ENCODE results near the gene HTT. TPM values are rescaled to one million over a fixed set of nuclear protein-coding genes. Genes with fewer than 3 reads are reported as not detected.

Gene HTT
- polyA plus RNA-seq, 1 donor from 2014 or later: 11.5 TPM

DNA sequence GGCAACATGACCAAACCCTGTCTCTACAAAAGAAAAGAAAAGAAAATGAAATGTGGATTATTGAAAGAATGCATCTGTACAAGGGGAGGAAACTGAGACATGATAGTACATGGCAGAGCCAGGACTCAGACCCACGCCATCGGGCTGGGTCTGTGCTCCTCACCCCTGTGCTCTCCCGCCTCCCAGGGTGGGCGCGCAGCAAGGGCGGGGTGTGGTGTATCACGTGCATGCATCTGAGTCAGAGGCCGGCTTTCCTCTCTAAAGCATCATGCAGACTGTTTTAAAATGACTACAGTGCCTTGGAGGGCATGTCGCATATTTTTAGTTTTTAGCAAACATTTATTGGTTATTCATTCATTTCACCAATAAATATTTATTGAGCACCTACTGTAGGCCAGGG lies 47.9 kb upstream of the HTT start:
- no peaks in the 10 kb centered on the region for H3F3A ChIP-seq (ENCODE audit: insufficient read depth, low read length, poor library complexity, severe bottlenecking)
- H3K27ac ChIP-seq (ENCODE audit: low read length): no peak overlapping the region
- TF ChIP-seq, protein P1, sequence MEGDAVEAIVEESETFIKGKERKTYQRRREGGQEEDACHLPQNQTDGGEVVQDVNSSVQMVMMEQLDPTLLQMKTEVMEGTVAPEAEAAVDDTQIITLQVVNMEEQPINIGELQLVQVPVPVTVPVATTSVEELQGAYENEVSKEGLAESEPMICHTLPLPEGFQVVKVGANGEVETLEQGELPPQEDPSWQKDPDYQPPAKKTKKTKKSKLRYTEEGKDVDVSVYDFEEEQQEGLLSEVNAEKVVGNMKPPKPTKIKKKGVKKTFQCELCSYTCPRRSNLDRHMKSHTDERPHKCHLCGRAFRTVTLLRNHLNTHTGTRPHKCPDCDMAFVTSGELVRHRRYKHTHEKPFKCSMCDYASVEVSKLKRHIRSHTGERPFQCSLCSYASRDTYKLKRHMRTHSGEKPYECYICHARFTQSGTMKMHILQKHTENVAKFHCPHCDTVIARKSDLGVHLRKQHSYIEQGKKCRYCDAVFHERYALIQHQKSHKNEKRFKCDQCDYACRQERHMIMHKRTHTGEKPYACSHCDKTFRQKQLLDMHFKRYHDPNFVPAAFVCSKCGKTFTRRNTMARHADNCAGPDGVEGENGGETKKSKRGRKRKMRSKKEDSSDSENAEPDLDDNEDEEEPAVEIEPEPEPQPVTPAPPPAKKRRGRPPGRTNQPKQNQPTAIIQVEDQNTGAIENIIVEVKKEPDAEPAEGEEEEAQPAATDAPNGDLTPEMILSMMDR (IDR thresholded peaks at IDR 0.05; ENCODE audit: poor library complexity, severe bottlenecking): no peak
- TF ChIP-seq POLR2AphosphoS5 (IDR thresholded peaks at IDR 0.05) (no peak), EZH2 (IDR thresholded peaks at IDR 0.05; ENCODE audit: borderline replicate concordance, insufficient read depth, low read length, poor library complexity, severe bottlenecking) (no peak), RAD21 (conservative IDR thresholded peaks at IDR 0.05) (no peak), TAF1 (IDR thresholded peaks at IDR 0.05; ENCODE audit: low read depth) (no peak), MXI1 (conservative IDR thresholded peaks at IDR 0.05; ENCODE audit: poor library complexity, severe bottlenecking) (no peak), SMC3 (conservative IDR thresholded peaks at IDR 0.05; ENCODE audit: poor library complexity) (no peak), EP300 (conservative IDR thresholded peaks at IDR 0.05; ENCODE audit: poor library complexity, severe bottlenecking) (no peak)
- TF ChIP-seq, protein P2, sequence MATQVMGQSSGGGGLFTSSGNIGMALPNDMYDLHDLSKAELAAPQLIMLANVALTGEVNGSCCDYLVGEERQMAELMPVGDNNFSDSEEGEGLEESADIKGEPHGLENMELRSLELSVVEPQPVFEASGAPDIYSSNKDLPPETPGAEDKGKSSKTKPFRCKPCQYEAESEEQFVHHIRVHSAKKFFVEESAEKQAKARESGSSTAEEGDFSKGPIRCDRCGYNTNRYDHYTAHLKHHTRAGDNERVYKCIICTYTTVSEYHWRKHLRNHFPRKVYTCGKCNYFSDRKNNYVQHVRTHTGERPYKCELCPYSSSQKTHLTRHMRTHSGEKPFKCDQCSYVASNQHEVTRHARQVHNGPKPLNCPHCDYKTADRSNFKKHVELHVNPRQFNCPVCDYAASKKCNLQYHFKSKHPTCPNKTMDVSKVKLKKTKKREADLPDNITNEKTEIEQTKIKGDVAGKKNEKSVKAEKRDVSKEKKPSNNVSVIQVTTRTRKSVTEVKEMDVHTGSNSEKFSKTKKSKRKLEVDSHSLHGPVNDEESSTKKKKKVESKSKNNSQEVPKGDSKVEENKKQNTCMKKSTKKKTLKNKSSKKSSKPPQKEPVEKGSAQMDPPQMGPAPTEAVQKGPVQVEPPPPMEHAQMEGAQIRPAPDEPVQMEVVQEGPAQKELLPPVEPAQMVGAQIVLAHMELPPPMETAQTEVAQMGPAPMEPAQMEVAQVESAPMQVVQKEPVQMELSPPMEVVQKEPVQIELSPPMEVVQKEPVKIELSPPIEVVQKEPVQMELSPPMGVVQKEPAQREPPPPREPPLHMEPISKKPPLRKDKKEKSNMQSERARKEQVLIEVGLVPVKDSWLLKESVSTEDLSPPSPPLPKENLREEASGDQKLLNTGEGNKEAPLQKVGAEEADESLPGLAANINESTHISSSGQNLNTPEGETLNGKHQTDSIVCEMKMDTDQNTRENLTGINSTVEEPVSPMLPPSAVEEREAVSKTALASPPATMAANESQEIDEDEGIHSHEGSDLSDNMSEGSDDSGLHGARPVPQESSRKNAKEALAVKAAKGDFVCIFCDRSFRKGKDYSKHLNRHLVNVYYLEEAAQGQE (IDR thresholded peaks at IDR 0.05; ENCODE audit: borderline replicate concordance): no peak
- H3K79me2 ChIP-seq (replicated peaks; ENCODE audit: insufficient read depth, low read length): no peaks in the 10 kb centered on the region
- no peaks in the 10 kb centered on the region for H4K20me1 ChIP-seq (ENCODE audit: insufficient read depth)
- no peaks in the 10 kb centered on the region for H3K9me3 ChIP-seq (ENCODE audit: low read length)
- H3K36me3 ChIP-seq (ENCODE audit: insufficient read depth, low read length): no peaks in the 10 kb centered on the region
- H3K9me2 ChIP-seq (ENCODE audit: insufficient read depth, low read length): no peaks in the 10 kb centered on the region
- H2AFZ ChIP-seq (ENCODE audit: low read depth, low read length): no peak overlapping the region
- H3K27me3 ChIP-seq (ENCODE audit: insufficient read depth, low read depth, low read length): no peaks in the 10 kb centered on the region
- no peak overlapping the region for H3K4me3 ChIP-seq (ENCODE audit: low read length)
- no peak overlapping the region for H3K9ac ChIP-seq (ENCODE audit: low read length)
- no peak overlapping the region for H3K4me2 ChIP-seq (ENCODE audit: low read length)

DNA sequence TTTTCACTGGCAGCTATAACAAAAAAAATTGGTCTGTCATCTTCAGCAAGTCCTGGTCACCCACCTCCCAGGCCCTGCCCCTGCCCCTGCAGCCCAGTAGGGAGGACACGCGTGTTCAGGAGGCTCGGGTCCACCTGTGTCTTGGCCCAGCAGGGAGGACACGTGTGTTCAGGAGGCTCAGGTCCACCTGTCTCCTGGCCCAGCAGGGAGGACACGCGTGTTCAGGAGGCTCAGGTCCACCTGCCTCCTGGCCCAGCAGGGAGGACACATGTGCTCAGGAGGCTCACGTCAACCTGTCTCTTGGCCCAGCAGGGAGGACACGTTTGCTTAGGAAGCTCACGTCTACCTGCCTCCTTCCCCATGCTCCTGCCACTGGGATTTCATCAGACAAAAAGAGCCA lies 45.0 kb upstream of the HTT start:
- H3K27ac ChIP-seq (ENCODE audit: low read length): no peak overlapping the region
- H3K9ac ChIP-seq (ENCODE audit: low read length): no peak overlapping the region
- no peaks in the 10 kb centered on the region for H3K9me2 ChIP-seq (ENCODE audit: insufficient read depth, low read length)
- TF ChIP-seq POLR2AphosphoS5 (IDR thresholded peaks at IDR 0.05) (no peak), EZH2 (IDR thresholded peaks at IDR 0.05; ENCODE audit: borderline replicate concordance, insufficient read depth, low read length, poor library complexity, severe bottlenecking) (no peak), MXI1 (conservative IDR thresholded peaks at IDR 0.05; ENCODE audit: poor library complexity, severe bottlenecking) (no peak), EP300 (conservative IDR thresholded peaks at IDR 0.05; ENCODE audit: poor library complexity, severe bottlenecking) (no peak), SMC3 (conservative IDR thresholded peaks at IDR 0.05; ENCODE audit: poor library complexity) (no peak), RAD21 (conservative IDR thresholded peaks at IDR 0.05) (no peak), TAF1 (IDR thresholded peaks at IDR 0.05; ENCODE audit: low read depth) (no peak)
- TF ChIP-seq, protein P1 (IDR thresholded peaks at IDR 0.05; ENCODE audit: poor library complexity, severe bottlenecking): no peak
- TF ChIP-seq, protein P2 (IDR thresholded peaks at IDR 0.05; ENCODE audit: borderline replicate concordance): no peak
- no peaks in the 10 kb centered on the region for H3K36me3 ChIP-seq (ENCODE audit: insufficient read depth, low read length)
- no peak overlapping the region for H3K4me2 ChIP-seq (ENCODE audit: low read length)
- H4K20me1 ChIP-seq (ENCODE audit: insufficient read depth): no peaks in the 10 kb centered on the region
- H3K27me3 ChIP-seq (ENCODE audit: insufficient read depth, low read depth, low read length): no peaks in the 10 kb centered on the region
- H3F3A ChIP-seq (ENCODE audit: insufficient read depth, low read length, poor library complexity, severe bottlenecking): no peaks in the 10 kb centered on the region
- no peak overlapping the region for H2AFZ ChIP-seq (ENCODE audit: low read depth, low read length)
- H3K9me3 ChIP-seq (ENCODE audit: low read length): no peaks in the 10 kb centered on the region
- H3K79me2 ChIP-seq (replicated peaks; ENCODE audit: insufficient read depth, low read length): no peaks in the 10 kb centered on the region
- H3K4me3 ChIP-seq (ENCODE audit: low read length): no peak overlapping the region
